Heart left ventricle (tissue), 13 donors: ENCODE results near the gene ZNF14.

Experiments used
- CTCF ChIP-seq, 12 donors: fragments of 200-600 bp; sonication (generic) in 4 of 12; IDR thresholded peaks; one replicate each; pipeline versions ENCODE4 v1.5.0 to v1.8.0; 2018 to 2022; ENCODE audit warnings: antibody characterized with exemption in 12 of 12, mild to moderate bottlenecking in 5 of 12
- POLR2A ChIP-seq, 2 donors: fragments of 450-650 bp; IDR thresholded peaks; one replicate each; pipeline ENCODE4 v1.6.1; 2017; ENCODE audit warnings: antibody characterized with exemption in 2 of 2, mild to moderate bottlenecking in 2 of 2, moderate library complexity in 2 of 2
- donor health status: ischemic (EF 13 %, LVEDD 7.1; RV severe dilation, severe dysfunction).
- donor health status: DM: no; HTN: yes; CAD: no.
- donor health status: DM: no; HTN: no; CAD: no.
- donor health status: ischemic (EF 25% LVEDD 6.9; RV normal size, moderate dysfunction).
- donor health status: ischemic (EF 25% LVEDD 5.7; RV mildly dilated, moderate dysfunction).
- donor health status: ischemic (EF 35%, LVEDD 5.7; RV mildly dilated, moderate dysfunction).
- donor health status: nonischemic (EF 11% LVEDD 7.7; RV severe dilation, severe dysfunction).
- donor health status: DM: yes; HTN: yes; CAD: no.
- donor health status: PGD.
- donor health status: ischemic (EF 29% LVEDD 5.4; RV normal size, mild dysfunction).
- donor health status: nonischemic (EF 23%, LVEDD 6.1; RV moderate dilation, normal function).

GRCh38 chr19:19697589-19697988, 35.3 kb downstream of the ZNF14 start:
- TF ChIP-seq POLR2A (IDR thresholded peaks at IDR 0.05) (no peak), CTCF (IDR thresholded peaks at IDR 0.05) (no peak)
